HG02623 (cell line): Measurements from ENCODE around the gene NPY5R.

Experiments used
- ATAC-seq: cut with Tn5 transposase; IDR thresholded peaks from one replicate; pipeline ENCODE4 v1.9.1; 2021; ENCODE audit warnings: moderate library complexity; ENCODE audit not compliant: unreplicated experiment

Gene NPY5R

DNA sequence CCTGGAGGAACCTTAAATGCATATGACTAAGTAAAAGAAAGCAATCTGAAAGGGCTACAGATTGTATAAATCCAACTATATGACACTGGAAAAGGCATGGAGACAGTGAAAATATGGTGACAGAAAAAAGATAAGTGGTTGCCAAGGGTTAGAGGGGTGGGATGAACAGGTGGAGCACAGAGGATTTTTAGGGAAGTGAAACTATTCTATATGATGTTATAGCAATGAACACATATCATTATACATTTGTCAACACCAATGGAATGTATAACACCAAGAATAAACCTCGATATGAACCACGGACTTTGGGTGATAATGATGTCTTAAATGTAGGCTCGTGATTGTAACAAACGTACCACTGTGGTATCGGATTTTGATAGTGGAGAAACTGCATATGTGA is 40.7 kb downstream of the NPY5R start:
- no peak for ATAC-seq

GRCh38 chr4:163384926-163385325 is 41.2 kb downstream of the NPY5R start:
- no peak for ATAC-seq

DNA sequence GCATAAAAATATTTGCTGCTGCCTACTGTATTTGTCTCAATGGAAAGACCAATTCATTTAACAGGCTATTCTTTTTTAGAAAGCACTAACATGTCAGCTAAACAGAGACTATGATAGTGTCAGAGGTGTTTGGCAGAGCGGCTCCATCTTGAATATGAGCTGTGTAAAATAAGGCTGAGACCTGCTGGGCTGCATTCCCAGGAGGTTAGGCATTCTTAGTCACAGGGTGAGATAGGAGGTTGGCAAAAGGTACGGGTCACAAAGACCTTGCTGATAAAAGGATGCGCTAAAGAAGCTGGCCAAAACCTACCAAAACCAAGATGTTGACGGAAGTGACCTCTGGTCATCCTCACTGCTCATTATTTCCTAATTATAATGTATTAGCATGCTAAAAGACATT is 41.8 kb downstream of the NPY5R start:
- no peak for ATAC-seq

DNA sequence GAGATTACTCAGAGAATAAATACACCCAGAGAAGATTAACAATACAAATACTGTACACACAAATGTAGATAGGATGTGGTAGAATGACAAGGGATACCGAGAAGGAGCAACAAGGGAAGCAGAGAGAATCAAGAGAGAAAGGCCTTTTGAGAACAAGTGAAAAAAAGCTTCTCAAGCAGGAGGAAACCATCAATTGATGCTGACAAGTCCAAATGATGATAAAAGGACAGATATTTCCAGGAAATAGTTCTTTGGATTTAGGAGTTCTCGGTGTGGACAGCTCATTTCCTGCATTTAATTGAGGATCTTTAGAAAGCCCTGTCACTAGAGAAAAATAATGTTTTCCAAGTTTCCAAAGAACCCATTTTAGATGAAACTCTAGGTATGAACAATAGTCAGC is 48.1 kb downstream of the NPY5R start:
- ATAC-seq = no peak

- no peak for ATAC-seq
Measured at GRCh38 chr4:163392328-163392727, 48.6 kb downstream of the NPY5R start.

DNA sequence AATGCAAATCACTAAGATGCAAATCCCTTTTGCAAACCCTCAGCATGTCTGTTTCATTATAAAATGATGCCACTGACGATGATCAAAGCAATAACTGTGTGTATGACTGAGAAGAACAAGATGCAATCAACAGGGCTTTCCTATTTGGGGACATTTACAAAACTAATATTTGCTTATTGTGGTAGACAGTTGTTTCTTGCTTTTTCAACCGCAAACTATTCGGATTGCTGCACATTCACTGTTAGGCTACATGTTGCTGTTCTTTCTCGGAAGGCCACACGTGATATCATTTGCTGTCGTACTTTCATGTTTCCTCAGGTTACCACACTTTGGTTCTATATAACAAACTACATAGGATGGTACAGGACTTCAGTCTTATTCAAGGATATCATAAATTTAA is 49.8 kb downstream of the NPY5R start:
- no peak for ATAC-seq

DNA sequence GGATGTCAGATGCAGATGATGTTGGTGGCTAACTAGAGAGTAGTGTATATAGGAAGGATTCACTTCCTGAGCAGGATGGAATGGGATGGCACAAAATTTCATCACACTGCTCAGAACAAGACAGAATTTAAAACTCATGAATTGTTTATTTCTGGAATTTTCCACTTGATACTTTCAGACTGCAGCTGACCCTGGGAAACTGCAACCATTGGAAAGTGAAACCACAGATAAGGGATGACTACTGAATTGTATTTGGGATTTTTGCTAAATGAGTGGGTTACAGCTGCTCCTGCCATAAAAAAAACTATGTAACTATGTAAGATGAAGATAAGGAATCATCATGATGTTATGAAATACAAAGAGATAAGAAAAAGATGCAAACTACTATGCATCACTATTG is 51.4 kb downstream of the NPY5R start:
- ATAC-seq = no peak

- no peak for ATAC-seq
Measured at GRCh38 chr4:163395758-163396157, 52.1 kb downstream of the NPY5R start.

GRCh38 chr4:163398238-163398637 is 54.5 kb downstream of the NPY5R start:
- ATAC-seq = no peak

DNA sequence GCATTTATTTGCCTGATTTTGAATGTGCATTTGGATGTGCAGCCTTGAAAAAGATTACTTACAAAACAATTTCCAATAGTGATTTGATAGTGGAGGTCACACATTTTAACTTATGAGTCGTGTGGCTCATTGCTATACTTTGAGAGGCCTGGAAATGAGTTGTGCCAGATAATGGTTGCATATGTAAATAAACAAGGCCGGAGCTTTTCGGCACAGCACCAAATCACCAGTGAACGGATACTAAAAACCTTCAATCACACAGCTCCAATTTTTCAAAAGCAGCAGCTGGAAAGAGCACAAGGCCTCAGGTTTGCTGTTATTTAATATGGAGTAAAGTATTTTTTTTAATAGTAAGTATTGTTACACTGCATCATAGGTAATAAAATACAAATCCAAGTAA is 57.2 kb downstream of the NPY5R start:
- ATAC-seq = no peak
